H1 (cell line): ENCODE results near the gene UBASH3B. TPM values are rescaled to one million over a fixed set of nuclear protein-coding genes. Genes with fewer than 3 reads are reported as not detected.

Experiments
- CTCF ChIA-PET: fragments of 300-600 bp; sonication (Branson Sonifier 250); formaldehyde crosslinking; loops from one replicate; lab custom pipeline; 2021; ENCODE audit not compliant: partially characterized antibody; lab: Charles Lee
- POLR2A ChIA-PET: fragments of 300-600 bp; sonication (Branson Sonifier 250); formaldehyde crosslinking; loops from one replicate; lab custom pipeline; 2021; ENCODE audit warnings: inconsistent platforms; ENCODE audit not compliant: partially characterized antibody; lab: Charles Lee
- DNase-seq, 2 experiments: peaks; one replicate each; pipeline versions ENCODE4 v3.0.0 to v3.0.0-alpha.2; 2010 to 2022; ENCODE audit warnings: low spot score in 2 of 2, low read depth in 1 of 2, mixed read lengths in 1 of 2
- FAIRE-seq: peaks from 2 replicates; lab custom pipeline; 2011; peaks lifted over from hg19 to GRCh38; lab: Jason Lieb, UNC
- H2AFZ ChIP-seq: 2 replicates; pipeline ENCODE4 v1.8.1; 2012; ENCODE audit warnings: low read length, inconsistent platforms
- H2AK5ac ChIP-seq: 2 replicates; pipeline ENCODE4 v1.6.1; 2013; ENCODE audit warnings: low read depth, low read length
- H2BK120ac ChIP-seq: replicated peaks from 2 replicates; pipeline ENCODE3; 2013; ENCODE audit warnings: low read depth, low read length, inconsistent platforms
- H2BK12ac ChIP-seq: 2 replicates; pipeline ENCODE4 v1.6.1; 2013; ENCODE audit warnings: low read depth, low read length
- H2BK15ac ChIP-seq: 2 replicates; pipeline ENCODE4 v1.6.1; 2013; ENCODE audit warnings: low read length
- H2BK20ac ChIP-seq: 2 replicates; pipeline ENCODE4 v1.6.1; 2013; ENCODE audit warnings: low read length
- H2BK5ac ChIP-seq: 2 replicates; pipeline ENCODE4 v1.6.1; 2013; ENCODE audit warnings: low read depth, low read length
- H3K14ac ChIP-seq: 2 replicates; pipeline ENCODE4 v1.6.1; 2013; ENCODE audit warnings: inconsistent platforms; ENCODE audit not compliant: insufficient read length
- H3K18ac ChIP-seq: 2 replicates; pipeline ENCODE4 v1.6.1; 2013; ENCODE audit warnings: low read length; ENCODE audit errors: extremely low read depth
- H3K23ac ChIP-seq: 2 replicates; pipeline ENCODE4 v1.6.1; 2013; ENCODE audit warnings: inconsistent platforms; ENCODE audit not compliant: insufficient read length
- H3K23me2 ChIP-seq: 2 replicates; pipeline ENCODE4 v1.6.1; 2013; ENCODE audit warnings: low read depth, low read length
- H3K27ac ChIP-seq: 2 replicates; pipeline ENCODE4 v1.6.1; 2011; ENCODE audit warnings: low read depth, low read length, inconsistent platforms
- H3K27me3 ChIP-seq, 4 experiments: replicated peaks in 1 of 4; 1 replicate in 1 of 4; 2 replicates in 3 of 4; pipeline versions ENCODE4 v1.6.1 to v1.8.1; 2011 to 2013; ENCODE audit warnings: low read length in 3 of 4, mild to moderate bottlenecking in 3 of 4, inconsistent platforms in 2 of 4, mixed read lengths in 2 of 4, moderate library complexity in 1 of 4; ENCODE audit not compliant: control insufficient read depth in 3 of 4, insufficient read depth in 3 of 4; ENCODE audit errors: extremely low read depth in 1 of 4
- H3K36me3 ChIP-seq, 4 experiments: 2 replicates each; pipeline versions ENCODE4 v1.6.1 to v1.8.1; 2011 to 2013; ENCODE audit warnings: mild to moderate bottlenecking in 4 of 4, low read length in 3 of 4, moderate library complexity in 2 of 4, control low read depth in 1 of 4, inconsistent platforms in 1 of 4; ENCODE audit not compliant: insufficient read depth in 4 of 4, control insufficient read depth in 2 of 4
- H3K4ac ChIP-seq: replicated peaks from 2 replicates; pipeline ENCODE3; 2013; ENCODE audit warnings: low read length, low read depth, mixed read lengths, inconsistent platforms; ENCODE audit not compliant: insufficient read length
- H3K4me1 ChIP-seq, 4 experiments: replicated peaks in 1 of 4; 1 replicate in 1 of 4; 2 replicates in 3 of 4; pipeline versions ENCODE4 v1.6.1 to v1.8.1; 2011 to 2013; ENCODE audit warnings: low read length in 3 of 4, inconsistent platforms in 2 of 4, mixed read lengths in 1 of 4; ENCODE audit not compliant: insufficient read depth in 4 of 4, control insufficient read depth in 3 of 4
- H3K4me2 ChIP-seq, 2 experiments: 2 replicates each; pipeline versions ENCODE4 v1.6.1 to v1.8.1; 2011 to 2013; ENCODE audit warnings: low read depth in 2 of 2, low read length in 2 of 2, control low read depth in 1 of 2, inconsistent platforms in 1 of 2, mild to moderate bottlenecking in 1 of 2; ENCODE audit not compliant: insufficient read depth in 1 of 2
- H3K4me3 ChIP-seq, 4 experiments: fragments of 200-600, 300-600 bp in 1 of 4; sonication (generic), shearing (Covaris generic), sonication (Bioruptor Twin) in 1 of 4; 2 replicates each; pipeline versions ENCODE4 v1.5.1 to v1.8.1; 2011 to 2016; ENCODE audit warnings: low read length in 4 of 4, low read depth in 3 of 4, control low read depth in 2 of 4, inconsistent platforms in 2 of 4, mild to moderate bottlenecking in 2 of 4, mixed read lengths in 1 of 4, moderate library complexity in 1 of 4; ENCODE audit not compliant: insufficient read depth in 2 of 4; ENCODE audit errors: extremely low read depth in 1 of 4
- H3K56ac ChIP-seq: replicated peaks from 2 replicates; pipeline ENCODE3; 2013; ENCODE audit warnings: low read depth, mild to moderate bottlenecking, mixed read lengths, low read length, inconsistent platforms; ENCODE audit not compliant: insufficient read length
- H3K79me1 ChIP-seq: 2 replicates; pipeline ENCODE4 v1.6.1; 2013; ENCODE audit warnings: low read depth, low read length, control low read depth
- H3K79me2 ChIP-seq, 2 experiments: 2 replicates each; pipeline versions ENCODE4 v1.6.1 to v1.8.1; 2012 to 2013; ENCODE audit warnings: low read length in 2 of 2, mild to moderate bottlenecking in 2 of 2, inconsistent platforms in 1 of 2; ENCODE audit not compliant: insufficient read depth in 2 of 2, control insufficient read depth in 1 of 2
- H3K9ac ChIP-seq, 4 experiments: replicated peaks in 1 of 4; 1 replicate in 1 of 4; 2 replicates in 3 of 4; pipeline versions ENCODE4 v1.6.1 to v1.8.1; 2011 to 2013; ENCODE audit warnings: low read depth in 3 of 4, low read length in 3 of 4, control low read depth in 2 of 4, mild to moderate bottlenecking in 2 of 4, moderate library complexity in 2 of 4, inconsistent platforms in 1 of 4; ENCODE audit errors: extremely low read depth in 1 of 4
- H3K9me3 ChIP-seq, 2 experiments: 2 replicates each; pipeline versions ENCODE4 v1.6.1 to v1.8.1; 2012 to 2013; ENCODE audit warnings: mild to moderate bottlenecking in 2 of 2, moderate library complexity in 2 of 2, control low read depth in 1 of 2, inconsistent platforms in 1 of 2, low read depth in 1 of 2, low read length in 1 of 2, mixed read lengths in 1 of 2; ENCODE audit not compliant: insufficient read depth in 2 of 2
- H4K20me1 ChIP-seq, 2 experiments: replicated peaks in 1 of 2; 2 replicates each; pipeline versions ENCODE3 to v1.8.1; 2011 to 2013; ENCODE audit warnings: inconsistent platforms in 2 of 2, low read length in 2 of 2, mild to moderate bottlenecking in 1 of 2; ENCODE audit not compliant: insufficient read depth in 2 of 2, control insufficient read depth in 1 of 2
- H4K5ac ChIP-seq: 2 replicates; pipeline ENCODE4 v1.6.1; 2013; ENCODE audit warnings: low read length, low read depth, mixed read lengths, inconsistent platforms; ENCODE audit not compliant: insufficient read length
- H4K8ac ChIP-seq: 2 replicates; pipeline ENCODE4 v1.8.0; 2013; ENCODE audit warnings: mild to moderate bottlenecking, moderate library complexity, low read length, inconsistent platforms; ENCODE audit not compliant: insufficient read depth; ENCODE audit errors: extremely low read depth
- H4K91ac ChIP-seq: replicated peaks from 2 replicates; pipeline ENCODE3; 2013; ENCODE audit warnings: low read length, mixed read lengths, inconsistent platforms; ENCODE audit not compliant: insufficient read length
- E2F6 ChIP-seq: IDR thresholded peaks from 2 replicates; pipeline ENCODE4 v1.6.1; 2012; ENCODE audit warnings: inconsistent platforms
- TAF7 ChIP-seq: optimal IDR thresholded peaks from 2 replicates; pipeline ENCODE3; 2011; ENCODE audit warnings: low read depth, mild to moderate bottlenecking, inconsistent platforms, low read length, moderate library complexity, borderline replicate concordance
- WGBS, 2 experiments: shearing (Covaris generic) in 1 of 2; methylation state at CpG; one replicate each; pipeline versions ENCODE4 v1.1.6 to v1.1.7; 2013 to 2015; ENCODE audit warnings: low lambda C conversion rate in 2 of 2, mixed read lengths in 2 of 2, inconsistent platforms in 1 of 2, low coverage in 1 of 2, missing lambda C conversion rate in 1 of 2; ENCODE audit not compliant: insufficient replicate concordance in 2 of 2, insufficient coverage in 1 of 2, insufficient read length in 1 of 2; ENCODE audit errors: extremely low coverage in 1 of 2, missing lambda C conversion rate in 1 of 2; 5-methylcytosine and 5-hydroxymethylcytosine counted together
- polyA plus RNA-seq, 7 experiments: library from polyadenylated mRNA; depleted of rRNA in 3 of 7; stranded (reverse) in 5 of 7; unstranded in 2 of 7; fragments of >200 nt in 5 of 7; fragments of 200-250 nt in 2 of 7; gene quantifications; 1 replicate in 5 of 7; 2 replicates in 1 of 7; 4 replicates in 1 of 7; pipeline versions ENCODE4 v1.2.1 to v1.2.3, GENCODE V29; 2011 to 2013; ENCODE audit warnings: missing spikeins in 2 of 7, mixed read lengths in 2 of 7
- total RNA-seq: library from RNA; stranded (reverse); fragmentation: NEBNext Ultra II Directional; extraction: Animal tissue kit (Norgen Biotek cat#: 25700); gene quantifications from 2 replicates; pipeline ENCODE4 v1.2.1, GENCODE V29; 2021

Gene UBASH3B
- total and polyA plus RNA-seq, 2 of the 8 experiments (the other 6 are each of a cell fraction or from before 2014, with no cell fraction given) = 7.5 to 9.5 TPM

GRCh38 chr11:122690801-122691548 lies 35.5 kb downstream of the UBASH3B start:
- TF ChIP-seq TAF7 (no peak), E2F6 (peak; percentile 29; the same call in 1 of the 2 replicates)
- DNase-seq (no peak), FAIRE-seq (no peak)
- H2AK5ac ChIP-seq = no peak overlapping the region
- H4K20me1 ChIP-seq = no peaks in the 10 kb centered on the region
- no peak overlapping the region for H3K56ac ChIP-seq
- peaks cover 7 to 22% (median 15%) of the 10 kb centered on the region in 4 experiments; a peak in 6 of 7 replicates for H3K4me1 ChIP-seq
- H4K91ac ChIP-seq = no peak overlapping the region
- H2BK15ac ChIP-seq = peak overlapping the region; percentile 65; the same call in 1 of the 2 replicates
- no peak overlapping the region for H3K4ac ChIP-seq
- no peak overlapping the region for H3K27ac ChIP-seq
- ChIA-PET POLR2A (no interaction called here), CTCF (interaction anchor here (0.6 to 2.1 kb wide), 5 partner anchors 16 to 162 kb away, joined by 3 to 6 read pairs (median 4); no protein-coding TSS in a partner anchor)
- H3K9ac ChIP-seq = no peak overlapping the region
- no peaks in the 10 kb centered on the region for H3K36me3 ChIP-seq
- H3K14ac ChIP-seq = no peak overlapping the region
- no peak overlapping the region for H4K5ac ChIP-seq
- no peaks in the 10 kb centered on the region for H3K9me3 ChIP-seq
- H4K8ac ChIP-seq = no peak overlapping the region
- H3K79me1 ChIP-seq = peaks cover 4% of the 10 kb centered on the region
- H2BK20ac ChIP-seq = peak overlapping the region; percentile 53; the same call in 1 of the 2 replicates
- H3K4me2 ChIP-seq = peak overlapping the region in 1 of 2 experiments; percentile 9; a peak in 1 of 4 replicates
- no peak overlapping the region for H2BK12ac ChIP-seq
- no peak overlapping the region for H3K23ac ChIP-seq
- no peak overlapping the region; the same call in 1 of the 2 replicates for H2BK5ac ChIP-seq
- H2BK120ac ChIP-seq = no peak overlapping the region
- peak overlapping the region; percentile 35; the same call in 1 of the 2 replicates for H2AFZ ChIP-seq
- no peaks in the 10 kb centered on the region for H3K23me2 ChIP-seq
- WGBS, 2 experiments = 78% methylated on average over 14 of the region's 14 CpGs; no CpG with 5 or more reads in 1 of the 2 experiments
- no peaks in the 10 kb centered on the region for H3K79me2 ChIP-seq
- H3K27me3 ChIP-seq = no peaks in the 10 kb centered on the region
- no peak overlapping the region for H3K4me3 ChIP-seq
- no peak overlapping the region for H3K18ac ChIP-seq
